ENCODE data around the gene GFOD1.
"Not testable (repeated sequence)": the region's sequence is repeated elsewhere in the genome, so short reads cannot be mapped to it uniquely, and the experiment has no call there.

GFOD1 gene

DNA sequence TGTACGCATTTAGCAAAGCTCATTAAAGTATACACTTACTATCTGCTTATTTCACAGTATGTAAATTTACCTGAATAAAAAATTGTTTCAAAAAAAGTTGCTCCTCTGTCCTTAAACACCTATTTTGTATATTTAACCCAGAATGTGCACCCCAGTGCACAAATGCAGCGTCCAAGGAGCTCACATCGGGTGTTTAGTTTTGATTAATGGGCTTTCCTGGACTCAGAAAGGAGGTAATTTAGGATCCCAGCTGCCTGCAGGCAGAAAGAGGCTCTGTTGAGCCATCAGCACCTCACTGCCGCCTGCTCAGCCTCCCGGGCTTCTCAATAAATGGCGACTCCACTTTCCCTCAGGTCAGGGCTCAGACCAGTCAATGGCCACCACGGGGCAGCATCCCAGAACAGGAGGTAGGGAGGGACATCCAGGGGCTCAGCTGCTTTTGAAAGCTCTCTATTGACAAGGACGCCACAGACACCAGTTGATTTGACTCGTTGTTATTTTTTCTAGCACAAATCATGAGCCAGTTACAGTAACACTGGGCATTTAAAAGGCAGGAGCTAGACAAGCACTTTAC is 88.9 kb downstream of the GFOD1 start:
- DNase-seq, result no peak

GRCh38 chr6:13398069-13398381 is 89.4 kb downstream of the GFOD1 start:
- no peak for DNase-seq

- DNase-seq, result no peak
Measured at GRCh38 chr6:13397359-13398068, 89.9 kb downstream of the GFOD1 start.

- no peak for DNase-seq
Measured at GRCh38 chr6:13396241-13396792, 91.1 kb downstream of the GFOD1 start.

DNA sequence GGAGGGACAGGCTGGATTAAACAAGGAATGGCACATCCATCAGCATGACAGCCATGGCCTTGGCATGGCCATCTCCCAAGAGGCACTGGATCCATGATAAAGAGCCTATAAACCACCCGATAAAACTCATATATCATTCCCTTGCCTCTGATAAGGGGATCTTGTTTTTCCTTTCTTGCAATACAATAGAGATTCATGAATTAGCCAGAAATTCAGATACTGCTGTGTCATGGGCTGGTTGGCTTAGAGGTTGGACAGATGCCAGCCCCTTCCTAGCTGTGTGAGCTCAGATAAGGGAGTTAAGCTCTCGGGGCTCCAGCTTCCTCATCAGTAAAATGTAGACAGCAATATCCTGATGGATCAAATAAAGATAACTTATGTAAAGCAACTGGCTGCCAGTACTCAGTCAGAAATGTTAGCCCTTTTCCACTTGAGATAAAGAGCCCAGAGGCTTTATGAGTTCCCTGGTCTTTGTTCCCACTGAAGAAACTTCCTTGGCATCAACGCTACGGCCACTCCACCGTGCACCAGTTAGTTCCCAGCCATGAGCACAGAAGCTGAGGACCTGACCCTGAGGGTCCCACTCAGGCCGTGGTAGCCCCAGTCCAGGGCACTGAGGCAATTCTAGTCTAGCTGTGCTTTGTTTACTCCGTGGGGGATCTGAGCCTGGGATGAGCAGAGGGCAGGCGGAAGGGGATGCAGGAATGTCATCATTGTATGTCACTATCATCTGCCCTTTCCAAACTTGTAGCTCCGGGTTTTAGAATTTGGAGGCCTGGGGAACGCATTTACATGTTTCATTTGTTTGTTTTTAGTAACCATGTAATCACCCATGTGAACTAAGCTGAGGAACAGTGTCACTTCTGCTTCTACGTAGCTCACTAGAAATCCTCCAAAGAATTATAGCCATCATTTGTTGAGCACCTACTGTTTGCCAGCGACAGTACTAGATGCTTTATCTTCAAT is 91.8 kb downstream of the GFOD1 start:
- DNase-seq, result no peak

- DNase-seq, result no peak
Measured at GRCh38 chr6:13392462-13392861, 94.9 kb downstream of the GFOD1 start.

DNA sequence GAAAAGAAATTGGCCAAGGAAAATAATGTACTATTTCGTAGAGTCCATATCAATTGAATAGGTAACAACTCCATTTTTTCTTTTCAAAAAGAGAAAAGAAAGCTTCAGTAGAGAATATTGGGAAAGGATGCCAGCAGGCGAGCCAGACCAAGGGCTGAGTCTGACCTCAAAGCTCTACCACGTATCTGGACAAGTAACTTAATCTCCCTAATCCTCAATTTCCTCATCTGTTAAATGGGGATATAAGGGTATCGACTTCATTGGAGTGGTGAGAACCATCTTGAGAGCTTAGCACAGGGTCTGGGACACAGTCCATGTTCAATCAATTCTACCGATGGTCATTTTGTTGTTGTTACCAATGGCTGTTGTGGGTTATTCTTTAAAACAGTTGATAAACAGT is 95.9 kb downstream of the GFOD1 start:
- no peak for DNase-seq

GRCh38 chr6:13390658-13391057 is 96.7 kb downstream of the GFOD1 start:
- DNase-seq, result no peak

DNA sequence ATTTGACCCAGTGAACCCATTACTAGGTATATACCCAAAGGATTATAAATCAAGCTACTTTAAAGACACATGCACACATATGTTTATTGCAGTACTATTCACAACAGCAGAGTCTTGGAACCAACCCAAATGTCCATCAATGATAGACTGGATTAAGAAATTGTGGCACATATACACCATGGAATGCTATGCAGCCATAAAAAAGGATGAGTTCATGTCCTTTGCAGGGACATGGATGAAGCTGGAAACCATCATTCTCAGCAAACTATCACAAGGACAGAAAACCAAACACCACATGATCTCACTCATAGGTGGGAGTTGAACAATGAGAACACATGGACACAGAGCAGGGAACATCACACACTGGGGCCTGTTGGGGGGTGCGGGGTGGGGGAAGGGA is 98.2 kb downstream of the GFOD1 start:
- DNase-seq, result not testable (repeated sequence)

- not testable (repeated sequence) for DNase-seq
Measured at GRCh38 chr6:13388769-13389168, 98.6 kb downstream of the GFOD1 start.

GRCh38 chr6:13384966-13385365 is 102.4 kb downstream of the GFOD1 start:
- no peak for DNase-seq

DNA sequence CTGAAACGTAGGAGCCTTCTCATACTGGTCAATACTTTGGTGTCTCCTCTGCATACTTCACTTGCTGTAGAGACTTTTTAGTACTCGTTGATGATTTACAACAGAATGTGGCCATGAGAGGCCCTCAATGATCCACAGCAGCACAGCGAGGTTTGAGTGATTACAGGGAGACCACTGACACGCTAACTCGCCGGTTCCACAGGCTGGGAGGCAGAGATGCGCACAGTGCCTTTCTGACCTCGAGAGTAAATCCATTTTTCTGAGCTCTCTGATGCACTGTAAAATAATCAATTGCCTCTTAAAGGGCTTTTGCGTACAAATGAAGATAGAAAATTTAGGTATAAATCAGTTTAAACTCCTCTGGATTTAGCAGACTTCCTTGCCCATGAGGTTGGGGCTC is 102.9 kb downstream of the GFOD1 start:
- no peak for DNase-seq

DNA sequence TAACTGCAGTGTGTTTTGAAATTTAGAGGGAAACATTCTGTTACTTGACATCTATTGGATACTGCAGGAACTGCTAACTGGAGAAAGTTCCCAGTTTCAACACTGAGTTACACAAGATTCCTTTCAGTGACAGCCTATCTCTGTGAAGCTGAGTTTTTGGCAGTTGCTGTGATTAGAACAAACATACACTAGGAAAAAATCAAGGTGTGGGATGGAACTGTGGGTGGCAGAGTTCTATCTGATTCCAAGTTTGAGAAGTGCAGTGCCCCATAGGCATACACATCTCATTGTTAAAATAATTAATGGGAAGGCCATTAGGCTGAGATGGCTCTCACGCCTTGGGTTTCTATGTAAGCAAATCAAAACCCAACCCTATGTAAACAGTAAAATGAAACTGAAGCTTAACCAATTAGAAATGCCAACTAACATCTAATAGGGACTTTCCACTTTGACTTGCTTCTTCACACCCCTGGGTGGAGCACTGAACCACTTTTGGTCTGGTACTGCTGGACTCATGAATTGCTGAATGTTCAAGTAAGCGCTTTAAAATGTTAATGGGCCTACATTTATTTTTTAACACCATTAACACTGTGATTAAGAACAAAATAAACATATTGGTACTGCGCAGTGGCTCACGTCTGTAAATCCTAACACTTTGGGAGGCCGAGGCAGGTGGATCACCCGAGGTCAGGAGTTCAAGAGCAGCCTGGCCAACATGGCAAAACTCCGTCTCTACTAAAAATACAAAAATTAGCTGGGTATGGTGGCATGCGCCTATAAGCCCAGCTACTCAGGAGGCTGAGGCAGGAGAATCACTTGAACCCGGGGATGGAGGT is 103.9 kb downstream of the GFOD1 start:
- no peak for DNase-seq

- DNase-seq, result no peak
Measured at GRCh38 chr6:13380761-13381160, 106.6 kb downstream of the GFOD1 start.

GRCh38 chr6:13378669-13379590 is 108.5 kb downstream of the GFOD1 start:
- no peak for DNase-seq

DNA sequence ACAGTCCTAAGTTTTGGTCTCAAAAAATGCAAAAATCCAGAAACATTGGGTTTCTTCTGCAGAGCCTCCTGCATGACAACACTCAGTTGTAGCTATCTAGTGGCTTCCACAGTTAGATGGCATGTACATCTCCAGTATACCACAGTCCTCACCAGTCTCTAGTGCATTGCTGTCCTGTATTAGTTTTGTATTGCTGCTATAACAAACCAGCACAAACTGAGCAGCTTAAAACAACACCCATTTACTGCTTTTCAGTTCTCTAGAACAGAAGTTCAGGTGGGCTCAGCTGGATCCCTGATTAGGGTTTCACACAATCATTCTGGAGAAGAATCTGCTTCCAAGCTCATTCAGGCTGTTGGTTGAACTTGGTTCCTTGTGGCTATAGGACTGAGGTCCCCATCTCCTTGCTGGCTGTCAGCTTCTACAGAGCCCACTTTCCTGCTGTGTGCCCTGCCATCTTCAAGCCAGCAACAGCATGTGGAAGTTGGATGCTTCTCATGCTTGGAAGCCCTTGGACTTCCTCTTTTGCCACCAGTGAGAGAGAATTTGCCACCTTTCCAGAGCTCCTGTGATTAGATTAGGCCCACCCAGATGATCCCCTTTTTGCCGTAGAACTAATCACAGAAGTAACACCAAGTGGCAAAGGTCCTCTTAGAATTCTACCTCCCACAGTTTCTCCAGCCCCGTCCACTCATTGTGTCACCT is 110.2 kb downstream of the GFOD1 start:
- DNase-seq, result no peak

- no peak for DNase-seq
Measured at GRCh38 chr6:13375360-13375878, 112.0 kb downstream of the GFOD1 start.

- no peak for DNase-seq
Measured at GRCh38 chr6:13373919-13374318, 113.5 kb downstream of the GFOD1 start.

GRCh38 chr6:13373488-13373886 is 113.9 kb downstream of the GFOD1 start:
- no peak for DNase-seq

DNA sequence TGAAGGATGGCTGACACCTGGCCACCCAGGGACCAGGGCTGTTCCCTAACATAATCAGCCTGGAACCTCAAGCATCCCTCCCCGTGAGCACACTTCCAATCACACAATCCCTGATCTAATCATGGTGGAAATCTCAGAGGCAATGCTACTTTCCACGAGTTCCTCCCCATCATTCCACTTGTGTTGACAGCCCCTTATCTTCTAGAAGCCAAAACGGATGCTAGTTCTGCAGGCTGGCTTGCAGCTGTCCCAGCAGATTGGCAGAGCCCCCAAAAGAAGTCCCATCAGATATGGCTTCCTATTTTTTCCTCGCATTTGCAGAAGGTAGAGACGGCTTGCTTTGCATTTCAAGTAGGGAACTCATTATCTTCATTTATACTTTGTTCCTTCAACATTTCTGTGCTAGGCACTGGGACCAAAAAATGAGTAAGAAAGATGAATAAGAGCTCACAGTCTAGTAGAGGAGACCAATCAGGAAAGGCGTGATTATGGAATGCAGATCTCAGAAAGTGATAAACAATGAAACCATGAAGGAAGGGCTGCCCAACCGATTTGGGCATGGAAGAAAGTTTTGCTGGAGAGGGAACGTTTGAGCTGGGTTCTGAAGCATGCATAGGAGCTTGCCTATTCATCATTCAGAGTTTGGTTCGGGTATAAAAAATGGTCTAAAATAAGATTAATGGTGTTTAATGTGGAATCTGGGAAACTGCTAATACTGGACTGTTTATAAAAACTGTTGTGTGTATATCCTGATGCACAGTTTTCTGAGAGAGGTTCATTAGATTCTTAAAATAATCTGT is 114.5 kb downstream of the GFOD1 start:
- DNase-seq, result no peak

Data from NCI-H1694 (cell line).